Adrenal gland (tissue), 5 donors: ENCODE data around the gene AGPAT1.

Experiments
- CTCF ChIP-seq, 6 experiments: fragments of 450-650 bp in 4 of 6; fragments of 200-600 bp in 2 of 6; sonication (generic) in 1 of 6; IDR thresholded peaks; 1 replicate in 5 of 6; 2 replicates in 1 of 6; pipeline versions ENCODE4 v1.5.1 to v1.8.0; 2016 to 2021; ENCODE audit warnings: antibody characterized with exemption in 6 of 6, mild to moderate bottlenecking in 2 of 6, moderate library complexity in 1 of 6
- POLR2A ChIP-seq, 2 donors: fragments of 450-650 bp; IDR thresholded peaks; one replicate each; pipeline ENCODE4 v1.6.1; 2017; ENCODE audit warnings: antibody characterized with exemption in 2 of 2, mild to moderate bottlenecking in 2 of 2, moderate library complexity in 1 of 2
- donor health status: DM: no; HTN: no; CAD: no.

- TF ChIP-seq CTCF (IDR thresholded peaks at IDR 0.05) (no peak), POLR2A (IDR thresholded peaks at IDR 0.05) (no peak)
Measured at GRCh38 chr6:32126880-32127279, 49.0 kb downstream of the AGPAT1 start.
